DMS 273 (cell line): ENCODE data around the gene TPCN2.

Experiments
- DNase-seq: peaks from one replicate; lab custom pipeline; 2025; ENCODE audit not compliant: unreplicated experiment; lab: John Stamatoyannopoulos, UW

TPCN2 gene

DNA sequence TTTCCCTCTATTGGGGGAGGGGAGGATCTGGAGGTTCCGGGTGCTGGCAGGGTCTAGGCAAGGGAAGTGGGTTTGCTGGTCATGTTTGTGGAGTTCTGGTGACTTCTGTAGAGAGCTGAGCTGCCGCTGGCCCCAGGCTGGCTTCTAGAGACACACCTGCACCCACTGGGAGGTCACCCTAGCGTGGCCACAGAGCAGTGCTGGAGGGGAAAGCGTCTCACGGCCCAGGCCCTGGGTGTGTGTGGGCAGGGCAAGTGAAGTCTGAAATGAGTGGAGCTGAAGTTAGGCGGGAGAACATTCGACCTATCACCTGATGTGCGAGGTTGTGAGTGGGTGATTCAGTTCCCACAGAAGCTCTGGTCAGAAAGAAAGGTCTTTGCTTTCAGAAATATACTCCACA lies 134.9 kb downstream of the TPCN2 start:
- DNase-seq: no peak
